ENCODE results near the gene ANKRD66.

GRCh38 chr6:46719099-46719498, 27.6 kb upstream of the ANKRD66 start:
- TF ChIP-seq YY1 (IDR thresholded peaks at IDR 0.05; ENCODE audit: extremely low read depth, insufficient replicate concordance, low read depth, low read length) (no peak), EZH2 (IDR thresholded peaks at IDR 0.05) (no peak), JUND (IDR thresholded peaks at IDR 0.05) (peak; percentile 85), CTCF (IDR thresholded peaks at IDR 0.05 in 2 of 3, conservative IDR thresholded peaks at IDR 0.05 in 1 of 3; ENCODE audit: borderline replicate concordance in 1 of 3, insufficient read depth in 1 of 3, low read depth in 2 of 3, low read length in 2 of 3) (no peak), POLR2A (IDR thresholded peaks at IDR 0.05; ENCODE audit: borderline replicate concordance, extremely low read depth, insufficient read depth, insufficient read length) (no peak), EGR1 (IDR thresholded peaks at IDR 0.05; ENCODE audit: low read depth) (peak; percentile 42; the same call in 1 of the 2 replicates), RAD21 (IDR thresholded peaks at IDR 0.05; ENCODE audit: low read depth) (no peak), REST (IDR thresholded peaks at IDR 0.05; ENCODE audit: low read depth) (no peak), FOSL1 (IDR thresholded peaks at IDR 0.05; ENCODE audit: low read depth) (peak; percentile 87), MAX (IDR thresholded peaks at IDR 0.05) (peak; percentile 65)
